Measurements from ENCODE around the gene SNX4. TPM values are rescaled to one million over a fixed set of nuclear protein-coding genes. Genes with fewer than 3 reads are reported as not detected.

Gene SNX4
- polyA plus RNA-seq, 1 of the 3 experiments (the other 2 are of a cell fraction) = 5.1 TPM

- Histone ChIP-seq H3F3A (replicated peaks; ENCODE audit: insufficient read depth) (peaks cover 44% of the 10 kb centered on the region), H3K9me3 (no peaks in the 10 kb centered on the region), H2AFZ (ENCODE audit: low read depth) (no peak overlapping the region), H3K36me3 (replicated peaks in 1 of 2; ENCODE audit: control insufficient read depth in 1 of 2, insufficient read depth in 2 of 2, low read length in 1 of 2) (peaks cover 4 to 46% of the 10 kb centered on the region in 2 experiments), H3K27ac (ENCODE audit: low read depth in 2 of 2, low read length in 1 of 2) (no peak overlapping the region), H3K9me2 (no peaks in the 10 kb centered on the region), H4K20me1 (ENCODE audit: insufficient read depth) (peaks cover 30% of the 10 kb centered on the region), H3K4me3 (ENCODE audit: low read depth in 2 of 2, low read length in 1 of 2) (no peak overlapping the region), H3K4me1 (ENCODE audit: control insufficient read depth in 1 of 2, insufficient read depth in 2 of 2, low read depth in 1 of 2, low read length in 1 of 2) (peaks cover 8 to 19% of the 10 kb centered on the region in 2 experiments; a peak in 3 of 4 replicates), H3K27me3 (ENCODE audit: insufficient read depth) (no peaks in the 10 kb centered on the region), H3K79me2 (ENCODE audit: insufficient read depth) (peaks cover 91% of the 10 kb centered on the region), H3K4me2 (no peak overlapping the region), H3K9ac (no peak overlapping the region)
- no peak for DNase-seq
- POLR2A ChIA-PET = no interaction called here
- no peak for TF ChIP-seq USF2 (IDR thresholded peaks at IDR 0.05; ENCODE audit: borderline replicate concordance, low read depth, low read length)
- TF ChIP-seq GABPA (IDR thresholded peaks at IDR 0.05; ENCODE audit: low read depth) = no peak
- no peak for TF ChIP-seq YY1 (IDR thresholded peaks at IDR 0.05; ENCODE audit: low read depth)
- no peak for TF ChIP-seq SIN3A (IDR thresholded peaks at IDR 0.05; ENCODE audit: borderline replicate concordance, low read depth, low read length)
- TF ChIP-seq CTCF (IDR thresholded peaks at IDR 0.05) = no peak
- TF ChIP-seq NFIC (IDR thresholded peaks at IDR 0.05; ENCODE audit: borderline replicate concordance) = no peak
- TF ChIP-seq MXI1 (IDR thresholded peaks at IDR 0.05; ENCODE audit: low read depth, low read length) = no peak
- no peak for TF ChIP-seq NRF1 (IDR thresholded peaks at IDR 0.05; ENCODE audit: low read depth, low read length)
- no peak for TF ChIP-seq ELF1 (IDR thresholded peaks at IDR 0.05)
- no peak for TF ChIP-seq IRF3 (IDR thresholded peaks at IDR 0.05; ENCODE audit: low read depth, low read length)
- no peak for TF ChIP-seq ZBTB33 (IDR thresholded peaks at IDR 0.05; ENCODE audit: borderline replicate concordance, low read depth)
- no peak for TF ChIP-seq RCOR1 (IDR thresholded peaks at IDR 0.05; ENCODE audit: low read length)
- CTCF ChIA-PET = no interaction called here
Measured at GRCh38 chr3:125515421-125515820, 4.6 kb downstream of the SNX4 start.

Measured in SK-N-SH (cell line).